ENCODE results near the gene TBKBP1. TPM values are rescaled to one million over a fixed set of nuclear protein-coding genes. Genes with fewer than 3 reads are reported as not detected.

The TBKBP1 gene
- total and polyA plus RNA-seq, 9 of the 15 experiments (the other 6 are each of a cell fraction or from before 2014, with no cell fraction given), result 0.03 to 15.6 (median 6.8) TPM

DNA sequence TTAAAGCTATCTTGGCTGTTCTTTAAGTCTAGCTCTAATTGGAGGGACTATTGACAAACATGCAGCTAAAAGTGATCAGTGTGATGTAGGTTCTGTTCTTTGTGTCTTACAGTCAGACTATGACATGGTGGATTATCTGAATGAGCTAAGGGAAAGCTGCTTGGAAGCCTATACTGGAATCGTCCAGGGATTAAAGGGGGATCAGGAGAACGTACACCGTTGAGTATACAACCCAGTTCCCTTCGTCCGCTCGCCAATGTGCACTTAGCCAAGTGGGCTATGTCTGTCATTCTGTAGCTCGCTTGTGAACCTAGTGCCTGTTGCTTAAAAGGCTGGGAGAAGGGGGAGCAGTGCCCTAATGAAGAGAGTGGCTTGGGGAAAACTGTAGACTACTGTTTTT lies 15.8 kb upstream of the TBKBP1 start:
- Histone ChIP-seq H3K36me3 (ENCODE audit: control insufficient read depth, insufficient read depth, low read length) (peaks cover 95% of the 10 kb centered on the region), H3K27me3 (ENCODE audit: control insufficient read depth in 2 of 2, insufficient read depth in 2 of 2, low read length in 2 of 2) (no peaks in the 10 kb centered on the region), H3K4me2 (ENCODE audit: insufficient read depth, low read length) (no peak overlapping the region), H3K9me3 (replicated peaks; ENCODE audit: control insufficient read depth, insufficient read depth, low read depth, low read length) (no peaks in the 10 kb centered on the region), H3K27ac (ENCODE audit: extremely low read depth, low read depth, low read length) (no peak overlapping the region), H3K9ac (ENCODE audit: insufficient read depth in 1 of 2, low read depth in 2 of 2, low read length in 2 of 2) (no peak overlapping the region), H3K4me1 (replicated peaks in 1 of 2; ENCODE audit: control insufficient read depth in 2 of 2, insufficient read depth in 2 of 2, low read length in 2 of 2) (no peaks in the 10 kb centered on the region), H4K20me1 (replicated peaks; ENCODE audit: control insufficient read depth, insufficient read depth, low read length) (no peaks in the 10 kb centered on the region; the same call in 1 of the 2 replicates), H3K9me1 (ENCODE audit: control insufficient read depth, insufficient read depth, low read length) (no peaks in the 10 kb centered on the region), H2AFZ (ENCODE audit: low read depth, low read length) (no peak overlapping the region), H3K79me2 (ENCODE audit: control insufficient read depth, insufficient read depth, low read length) (0 out of 3 replicates have a peak, but pooled peaks cover 4% of the 10 kb centered on the region), H3K4me3 (no peak overlapping the region)
- ChIA-PET CTCF (ENCODE audit: low intra/inter-chr PET ratio) (no interaction called here), POLR2A (interaction anchor here (1.0 to 4.6 kb wide), 8 partner anchors 10 to 19 kb away, joined by 3 to 30 read pairs (median 6); no protein-coding TSS in a partner anchor)
- in situ Hi-C loops (cut with MboI), result no loop called here
- FAIRE-seq (no peak), ATAC-seq (no peak), DNase-seq (ENCODE audit: extremely low read depth in 1 of 4, low spot score in 3 of 4) (no peak)
- TF ChIP-seq, protein P1, sequence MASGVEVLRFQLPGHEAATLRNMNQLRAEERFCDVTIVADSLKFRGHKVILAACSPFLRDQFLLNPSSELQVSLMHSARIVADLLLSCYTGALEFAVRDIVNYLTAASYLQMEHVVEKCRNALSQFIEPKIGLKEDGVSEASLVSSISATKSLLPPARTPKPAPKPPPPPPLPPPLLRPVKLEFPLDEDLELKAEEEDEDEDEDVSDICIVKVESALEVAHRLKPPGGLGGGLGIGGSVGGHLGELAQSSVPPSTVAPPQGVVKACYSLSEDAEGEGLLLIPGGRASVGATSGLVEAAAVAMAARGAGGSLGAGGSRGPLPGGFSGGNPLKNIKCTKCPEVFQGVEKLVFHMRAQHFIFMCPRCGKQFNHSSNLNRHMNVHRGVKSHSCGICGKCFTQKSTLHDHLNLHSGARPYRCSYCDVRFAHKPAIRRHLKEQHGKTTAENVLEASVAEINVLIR (CRISPR knock-in tag; IDR thresholded peaks at IDR 0.05), result no peak
- TF ChIP-seq ETS2 (tag; IDR thresholded peaks at IDR 0.05; ENCODE audit: borderline replicate concordance, poor library complexity, severe bottlenecking) (no peak), MAFG (tag; conservative IDR thresholded peaks at IDR 0.05) (no peak), NFE2L1 (tag; IDR thresholded peaks at IDR 0.05; ENCODE audit: borderline replicate concordance, low read depth) (no peak), SRSF7 (optimal IDR thresholded peaks at IDR 0.05; ENCODE audit: low read depth, low read length) (no peak), YBX1 (IDR thresholded peaks at IDR 0.05) (no peak), SMAD4 (CRISPR knock-in tag; conservative IDR thresholded peaks at IDR 0.05) (no peak), PPARD (CRISPR knock-in tag; IDR thresholded peaks at IDR 0.05) (no peak), ZFP36 (IDR thresholded peaks at IDR 0.05; ENCODE audit: low read depth, low read length, partially characterized antibody) (no peak), FOXA3 (CRISPR knock-in tag; conservative IDR thresholded peaks at IDR 0.05 in 1 of 2, IDR thresholded peaks at IDR 0.05 in 1 of 2) (no peak)
- 90% methylated on average over 5 of the region's 7 CpGs for WGBS (ENCODE audit: insufficient coverage, low coverage, missing lambda C conversion rate)
- intact Hi-C loops (cut with micrococcal nuclease), result no loop called here
- no TSS peak for BruUV-seq (replicated peaks)
